Vagina (tissue), 2 donors: ENCODE data around the gene PRMT9.

Source experiments
- POLR2AphosphoS5 ChIP-seq, 2 donors: sonication (generic); formaldehyde crosslinking; IDR thresholded peaks; one replicate each; pipeline ENCODE4 v1.9.0; 2017; ENCODE audit warnings: antibody characterized with exemption in 2 of 2, mild to moderate bottlenecking in 2 of 2, low read depth in 1 of 2; ENCODE audit not compliant: insufficient read depth in 1 of 2
- TF ChIP-seq, protein P1 (sequence below), 3 experiments: fragments of 450-650 bp in 2 of 3; fragments of 200-600 bp in 1 of 3; sonication (generic) in 1 of 3; IDR thresholded peaks; one replicate each; pipeline ENCODE4 v1.5.1; 2017 to 2019; ENCODE audit warnings: antibody characterized with exemption in 3 of 3, mild to moderate bottlenecking in 2 of 3, moderate library complexity in 2 of 3

GRCh38 chr4:147625733-147626132 is 58.2 kb downstream of the PRMT9 start:
- TF ChIP-seq, protein P1, sequence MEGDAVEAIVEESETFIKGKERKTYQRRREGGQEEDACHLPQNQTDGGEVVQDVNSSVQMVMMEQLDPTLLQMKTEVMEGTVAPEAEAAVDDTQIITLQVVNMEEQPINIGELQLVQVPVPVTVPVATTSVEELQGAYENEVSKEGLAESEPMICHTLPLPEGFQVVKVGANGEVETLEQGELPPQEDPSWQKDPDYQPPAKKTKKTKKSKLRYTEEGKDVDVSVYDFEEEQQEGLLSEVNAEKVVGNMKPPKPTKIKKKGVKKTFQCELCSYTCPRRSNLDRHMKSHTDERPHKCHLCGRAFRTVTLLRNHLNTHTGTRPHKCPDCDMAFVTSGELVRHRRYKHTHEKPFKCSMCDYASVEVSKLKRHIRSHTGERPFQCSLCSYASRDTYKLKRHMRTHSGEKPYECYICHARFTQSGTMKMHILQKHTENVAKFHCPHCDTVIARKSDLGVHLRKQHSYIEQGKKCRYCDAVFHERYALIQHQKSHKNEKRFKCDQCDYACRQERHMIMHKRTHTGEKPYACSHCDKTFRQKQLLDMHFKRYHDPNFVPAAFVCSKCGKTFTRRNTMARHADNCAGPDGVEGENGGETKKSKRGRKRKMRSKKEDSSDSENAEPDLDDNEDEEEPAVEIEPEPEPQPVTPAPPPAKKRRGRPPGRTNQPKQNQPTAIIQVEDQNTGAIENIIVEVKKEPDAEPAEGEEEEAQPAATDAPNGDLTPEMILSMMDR (IDR thresholded peaks at IDR 0.05): no peak
- no peak for TF ChIP-seq POLR2AphosphoS5 (IDR thresholded peaks at IDR 0.05; ENCODE audit: insufficient read depth in 1 of 2, low read depth in 1 of 2)
